Stimulated activated naive B cell treated with anti-CD40 and anti-IgM and Interleukin-4, amounts not matched to agents 10 μg/mL and 1 μg/mL and 100 μg/mL, for 72 hours (primary cell): ENCODE results near the gene ERCC6.

ENCODE experiments used
- ATAC-seq, 2 donors: fragments of 150-1000 bp; cut with Tn5 transposase; replicated peaks; 2 replicates each; pipeline ENCODE4 v1.10.0; 2021; ENCODE audit warnings: moderate library complexity in 1 of 2
- DNase-seq: peaks from one replicate; pipeline ENCODE4 v3.0.0; 2021
- H3K27ac Mint-ChIP-seq: one replicate; pipeline ENCODE4 v1.8.0; 2022; ENCODE audit warnings: mild to moderate bottlenecking, mixed read lengths
- H3K27me3 Mint-ChIP-seq, 2 donors: one replicate each; pipeline ENCODE4 v1.8.0; 2022; ENCODE audit warnings: mixed read lengths in 2 of 2
- H3K36me3 Mint-ChIP-seq, 2 donors: one replicate each; pipeline ENCODE4 v1.8.0; 2022; ENCODE audit warnings: mixed read lengths in 2 of 2, mild to moderate bottlenecking in 1 of 2
- H3K4me1 Mint-ChIP-seq, 2 donors: one replicate each; pipeline ENCODE4 v1.8.0; 2022; ENCODE audit warnings: mixed read lengths in 2 of 2, mild to moderate bottlenecking in 1 of 2
- H3K4me3 Mint-ChIP-seq, 2 donors: one replicate each; pipeline ENCODE4 v1.8.0; 2022; ENCODE audit warnings: mild to moderate bottlenecking in 2 of 2, mixed read lengths in 2 of 2, moderate library complexity in 1 of 2
- H3K9me3 Mint-ChIP-seq, 2 donors: one replicate each; pipeline ENCODE4 v1.8.0; 2022; ENCODE audit warnings: mixed read lengths in 2 of 2, mild to moderate bottlenecking in 1 of 2

Gene ERCC6

DNA sequence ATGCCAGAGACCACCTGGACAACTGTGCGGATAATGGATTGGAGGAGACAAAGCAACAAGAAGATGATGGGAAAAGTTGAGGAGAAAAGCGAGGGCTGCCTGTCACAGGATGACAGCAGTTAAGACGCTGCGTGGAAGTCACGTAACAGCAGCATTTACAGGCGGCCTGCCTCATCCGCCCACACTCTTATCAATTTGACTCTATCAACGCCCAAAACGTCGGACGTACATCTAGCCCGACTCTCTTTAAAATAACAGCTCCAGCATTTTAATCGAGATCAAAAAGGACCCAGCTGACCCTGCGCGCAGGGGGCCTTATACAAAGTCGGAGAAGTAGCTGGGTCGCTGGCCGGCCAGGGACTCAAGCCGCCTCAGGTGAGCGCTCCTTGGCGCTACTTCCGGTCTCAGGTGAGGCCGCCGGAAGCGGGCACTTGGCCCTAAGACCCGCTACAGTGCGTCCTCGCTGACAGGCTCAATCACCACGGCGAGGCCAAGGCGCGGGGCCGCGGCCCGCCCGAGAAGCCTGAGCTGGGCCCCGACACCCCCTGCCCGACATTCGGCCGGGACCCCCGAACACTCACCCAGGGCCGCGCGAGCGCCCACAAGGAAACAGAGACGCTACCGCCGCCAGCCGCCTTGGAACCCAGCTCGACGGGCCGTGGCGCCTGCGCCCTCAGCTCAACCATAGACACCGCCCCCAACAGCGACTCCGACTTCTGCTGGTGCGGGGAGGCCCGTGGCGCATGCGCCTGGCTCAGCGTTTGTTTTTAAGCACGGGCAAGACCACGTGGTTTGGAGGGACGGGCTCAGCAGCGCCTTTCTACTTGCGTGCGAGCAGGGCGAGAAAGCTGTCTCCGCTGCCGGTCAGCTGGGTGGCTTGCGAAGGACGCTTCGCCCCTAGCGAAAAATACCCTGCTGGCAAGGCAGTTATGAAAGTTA is at the start of gene ERCC6:
TSS of gene ERCC6 (minus strand) at position 741 of the 939 bp plus-strand sequence.
- Mint-ChIP-seq H3K4me1 (peaks cover 30 to 39% of the 10 kb centered on the region in 2 donors), H3K27ac (peak within 1 kb of the TSS; percentile 97), H3K36me3 (peaks cover 18 to 25% of the 10 kb centered on the region in 2 donors), H3K4me3 (peak within 1 kb of the TSS; percentile 85 to 89), H3K9me3 (peaks cover 3 to 4% of the 10 kb centered on the region in 2 donors), H3K27me3 (peaks cover 15% of the 10 kb centered on the region in 2 donors)
- ATAC-seq (peak; percentile 78 to 86), DNase-seq (peak; percentile 98)

DNA sequence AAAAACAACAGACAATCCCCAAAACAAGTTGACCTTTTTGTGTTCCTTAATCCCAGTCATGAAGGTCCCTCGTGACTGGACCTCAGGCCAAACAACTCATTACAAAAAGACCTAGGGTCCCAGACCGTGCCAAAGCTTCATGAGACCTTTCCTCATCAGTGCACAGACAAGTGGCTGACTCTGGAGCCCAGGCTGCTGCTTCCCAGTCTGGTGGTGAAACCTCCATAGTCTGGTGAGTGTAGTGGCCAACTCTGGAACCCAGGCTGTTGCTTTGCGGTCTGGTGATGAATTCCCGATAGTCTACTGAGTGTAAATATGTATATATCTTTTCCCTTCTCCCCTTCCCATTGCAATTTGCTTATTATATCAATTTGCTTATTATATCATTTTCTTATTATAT is 49.1 kb upstream of the ERCC6 start:
- Mint-ChIP-seq H3K27ac (no peak overlapping the region), H3K9me3 (peaks cover 12 to 13% of the 10 kb centered on the region in 2 donors), H3K4me1 (peaks cover under 1% of the 10 kb centered on the region in 2 donors), H3K27me3 (peaks cover 32 to 37% of the 10 kb centered on the region in 2 donors), H3K36me3 (no peaks in the 10 kb centered on the region), H3K4me3 (no peak overlapping the region)
- DNase-seq (no peak), ATAC-seq (no peak)

GRCh38 chr10:49585387-49585786 is 46.5 kb upstream of the ERCC6 start:
- no peak overlapping the region for H3K4me3 Mint-ChIP-seq
- no peak for DNase-seq
- peaks cover 26 to 35% of the 10 kb centered on the region in 2 donors for H3K27me3 Mint-ChIP-seq
- H3K36me3 Mint-ChIP-seq: no peaks in the 10 kb centered on the region
- no peaks in the 10 kb centered on the region for H3K4me1 Mint-ChIP-seq
- H3K27ac Mint-ChIP-seq: no peak overlapping the region
- no peak for ATAC-seq
- H3K9me3 Mint-ChIP-seq: peaks cover 12 to 13% of the 10 kb centered on the region in 2 donors

GRCh38 chr10:49579621-49580020 is 40.7 kb upstream of the ERCC6 start:
- Mint-ChIP-seq H3K27ac (no peak overlapping the region), H3K36me3 (no peaks in the 10 kb centered on the region), H3K27me3 (peaks cover 37 to 58% of the 10 kb centered on the region in 2 donors), H3K9me3 (no peaks in the 10 kb centered on the region), H3K4me3 (no peak overlapping the region), H3K4me1 (peaks cover 2 to 8% of the 10 kb centered on the region in 2 donors)
- no peak for DNase-seq
- no peak for ATAC-seq

GRCh38 chr10:49578392-49578791 is 39.5 kb upstream of the ERCC6 start:
- DNase-seq (no peak), ATAC-seq (no peak)
- Mint-ChIP-seq H3K27me3 (peaks cover 38 to 55% of the 10 kb centered on the region in 2 donors), H3K27ac (no peak overlapping the region), H3K4me1 (peaks cover 2 to 8% of the 10 kb centered on the region in 2 donors), H3K36me3 (no peaks in the 10 kb centered on the region), H3K4me3 (no peak overlapping the region), H3K9me3 (no peaks in the 10 kb centered on the region)

- Mint-ChIP-seq H3K27ac (no peak overlapping the region), H3K27me3 (peaks cover 34 to 50% of the 10 kb centered on the region in 2 donors), H3K9me3 (no peaks in the 10 kb centered on the region), H3K4me3 (no peak overlapping the region), H3K36me3 (no peaks in the 10 kb centered on the region), H3K4me1 (peaks cover 2 to 8% of the 10 kb centered on the region in 2 donors)
- DNase-seq (no peak), ATAC-seq (peak; percentile 50 to 58)
Observed at GRCh38 chr10:49577182-49577925, 38.4 kb upstream of the ERCC6 start.

- Mint-ChIP-seq H3K27me3 (peaks cover 36 to 51% of the 10 kb centered on the region in 2 donors), H3K4me3 (no peak overlapping the region)
- ATAC-seq: no peak
Observed at GRCh38 chr10:49575489-49576072, 36.7 kb upstream of the ERCC6 start.

GRCh38 chr10:49572594-49573114 is 33.7 kb upstream of the ERCC6 start:
- H3K9me3 Mint-ChIP-seq: peaks cover 0 to 4% of the 10 kb centered on the region in 2 donors
- H3K36me3 Mint-ChIP-seq: peaks cover 3% of the 10 kb centered on the region in 2 donors
- peaks cover 17 to 27% of the 10 kb centered on the region in 2 donors for H3K4me1 Mint-ChIP-seq
- no peak overlapping the region for H3K4me3 Mint-ChIP-seq
- ATAC-seq (no peak), DNase-seq (no peak)
- H3K27ac Mint-ChIP-seq: no peak overlapping the region
- H3K27me3 Mint-ChIP-seq: peaks cover 31 to 40% of the 10 kb centered on the region in 2 donors

More at GRCh38 chr10:49575489-49576072, 36.7 kb upstream of the ERCC6 start:
- peaks cover 5 to 8% of the 10 kb centered on the region in 2 donors for H3K4me1 Mint-ChIP-seq
- H3K27ac Mint-ChIP-seq: no peak overlapping the region
- no peak for DNase-seq
- no peaks in the 10 kb centered on the region for H3K36me3 Mint-ChIP-seq
- no peaks in the 10 kb centered on the region for H3K9me3 Mint-ChIP-seq

GRCh38 chr10:49571388-49571787 is 32.5 kb upstream of the ERCC6 start:
- Mint-ChIP-seq H3K4me1 (peaks cover 21 to 29% of the 10 kb centered on the region in 2 donors), H3K9me3 (peaks cover 2 to 4% of the 10 kb centered on the region in 2 donors), H3K4me3 (no peak overlapping the region), H3K36me3 (peaks cover 3 to 6% of the 10 kb centered on the region in 2 donors), H3K27me3 (peaks cover 28% of the 10 kb centered on the region in 2 donors), H3K27ac (no peak overlapping the region)
- no peak for DNase-seq
- ATAC-seq: no peak

- peaks cover 4% of the 10 kb centered on the region in 2 donors for H3K9me3 Mint-ChIP-seq
- peak overlapping the region; percentile 74 for H3K27ac Mint-ChIP-seq
- ATAC-seq (no peak), DNase-seq (no peak)
- H3K36me3 Mint-ChIP-seq: peaks cover 3 to 8% of the 10 kb centered on the region in 2 donors
- peaks cover 25 to 40% of the 10 kb centered on the region in 2 donors for H3K4me1 Mint-ChIP-seq
- H3K4me3 Mint-ChIP-seq: peak overlapping the region; percentile 18 to 51
- peaks cover 24 to 33% of the 10 kb centered on the region in 2 donors for H3K27me3 Mint-ChIP-seq
Observed at GRCh38 chr10:49569031-49569631, 30.2 kb upstream of the ERCC6 start.

- Mint-ChIP-seq H3K36me3 (peaks cover 3 to 8% of the 10 kb centered on the region in 2 donors), H3K27ac (peak overlapping the region; percentile 74), H3K4me1 (peaks cover 27 to 42% of the 10 kb centered on the region in 2 donors), H3K27me3 (peaks cover 27 to 37% of the 10 kb centered on the region in 2 donors), H3K9me3 (peaks cover 4% of the 10 kb centered on the region in 2 donors), H3K4me3 (peak overlapping the region; percentile 31 to 51)
- ATAC-seq: peak; percentile 91 to 92
- peak; percentile 64 for DNase-seq
Observed at GRCh38 chr10:49568235-49568634, 29.3 kb upstream of the ERCC6 start.

- Mint-ChIP-seq H3K4me3 (peak overlapping the region; percentile 31 to 39), H3K27ac (peak overlapping the region; percentile 74), H3K36me3 (peaks cover 3 to 8% of the 10 kb centered on the region in 2 donors), H3K9me3 (peaks cover 4% of the 10 kb centered on the region in 2 donors), H3K4me1 (peaks cover 29 to 45% of the 10 kb centered on the region in 2 donors), H3K27me3 (peaks cover 29 to 41% of the 10 kb centered on the region in 2 donors)
- peak; percentile 20 for DNase-seq
- peak; percentile 71 to 78 for ATAC-seq
Observed at GRCh38 chr10:49567810-49568209, 28.9 kb upstream of the ERCC6 start.

DNA sequence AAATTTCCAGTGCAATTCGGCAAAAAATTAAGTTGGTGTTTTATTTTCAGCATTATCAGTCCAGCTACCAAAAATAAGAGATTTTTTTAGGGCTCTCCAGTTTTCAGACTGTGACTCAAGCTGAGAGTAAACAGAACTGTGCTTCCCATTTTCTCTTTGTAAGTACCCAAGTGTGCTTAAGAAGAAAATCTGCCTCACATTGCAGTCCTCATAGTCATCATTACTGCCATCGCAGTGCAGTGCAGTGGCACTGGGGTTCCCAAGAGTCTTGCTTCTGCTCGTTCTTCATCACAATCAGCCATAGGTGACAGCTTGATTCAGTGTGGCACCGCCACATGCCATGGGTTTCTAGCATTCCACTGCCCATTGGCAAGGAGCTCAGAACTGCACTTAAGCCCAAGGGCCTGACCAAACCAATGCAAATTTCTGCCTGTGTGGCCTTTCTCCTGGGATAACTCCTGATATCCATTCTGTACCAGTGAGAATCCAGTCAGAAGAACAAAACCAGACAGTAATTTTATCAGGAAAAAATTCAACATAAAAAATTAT is 25.6 kb upstream of the ERCC6 start:
- no peak for DNase-seq
- no peak for ATAC-seq
- H3K27ac Mint-ChIP-seq: no peak overlapping the region
- no peak overlapping the region for H3K4me3 Mint-ChIP-seq
- peaks cover 0 to 8% of the 10 kb centered on the region in 2 donors for H3K36me3 Mint-ChIP-seq
- H3K4me1 Mint-ChIP-seq: peaks cover 24 to 48% of the 10 kb centered on the region in 2 donors
- H3K9me3 Mint-ChIP-seq: peaks cover 4% of the 10 kb centered on the region in 2 donors
- H3K27me3 Mint-ChIP-seq: peaks cover 22 to 47% of the 10 kb centered on the region in 2 donors
